ENCODE measurements around the gene OR8B3.

GRCh38 chr11:124380585-124380984, 18.2 kb downstream of the OR8B3 start:
- TF ChIP-seq CTCF (IDR thresholded peaks at IDR 0.05) (no peak), POLR2A (IDR thresholded peaks at IDR 0.05) (no peak)
